Activated naive CD8-positive, alpha-beta T cell treated with anti-CD3 and anti-CD28 coated beads, Interleukin-2, amount 10 ng/mL, durations not matched to agents 7 days and 5 days (primary cell): ENCODE measurements around the gene PRKCH. TPM values are rescaled to one million over a fixed set of nuclear protein-coding genes. Genes with fewer than 3 reads are reported as not detected.

ENCODE experiments used
- ATAC-seq: fragments of 150-1000 bp; cut with Tn5 transposase; one replicate; pipeline ENCODE4 v1.10.0; 2021; ENCODE audit warnings: low read depth, moderate library complexity
- POLR2A ChIA-PET: fragments of 350-600 bp; sonication (Branson Sonifier 250); formaldehyde crosslinking; loops from one replicate; lab custom pipeline; 2021; ENCODE audit warnings: antibody characterized with exemption; lab: Charles Lee
- DNase-seq: peaks from one replicate; pipeline ENCODE4 v3.0.0; 2021
- H3K27ac Mint-ChIP-seq: one replicate; pipeline ENCODE4 v1.8.0; 2022; ENCODE audit warnings: mild to moderate bottlenecking, mixed read lengths
- H3K27me3 Mint-ChIP-seq: one replicate; pipeline ENCODE4 v1.8.0; 2022; ENCODE audit warnings: mild to moderate bottlenecking, moderate library complexity, mixed read lengths
- H3K36me3 Mint-ChIP-seq: one replicate; pipeline ENCODE4 v1.8.0; 2021; ENCODE audit warnings: mild to moderate bottlenecking, mixed read lengths
- H3K4me1 Mint-ChIP-seq: one replicate; pipeline ENCODE4 v1.8.0; 2021; ENCODE audit warnings: mixed read lengths
- H3K4me3 Mint-ChIP-seq: one replicate; pipeline ENCODE4 v1.8.0; 2022; ENCODE audit warnings: mild to moderate bottlenecking, moderate library complexity, mixed read lengths
- H3K9me3 Mint-ChIP-seq: one replicate; pipeline ENCODE4 v1.8.0; 2021; ENCODE audit warnings: mixed read lengths
- total RNA-seq, 2 experiments: library from RNA; stranded (reverse); gene quantifications; one replicate each; pipeline ENCODE4 v1.2.3, GENCODE V29; 2021

The PRKCH gene
- total RNA-seq, 2 experiments from 2014 or later = 318 TPM

GRCh38 chr14:61331992-61332657 lies 10.7 kb downstream of the PRKCH start:
- peak overlapping the region; percentile 93 for H3K27ac Mint-ChIP-seq
- no peaks in the 10 kb centered on the region for H3K9me3 Mint-ChIP-seq
- ATAC-seq = no peak
- no peak for DNase-seq
- peaks cover 70% of the 10 kb centered on the region for H3K4me1 Mint-ChIP-seq
- H3K4me3 Mint-ChIP-seq = peak overlapping the region; percentile 78
- POLR2A ChIA-PET = interaction anchor here (0.8 to 10.4 kb wide), 11 partner anchors 8 to 363 kb away, joined by 3 to 188 read pairs (median 6); partner anchors contain the start of genes HIF1A and PRKCH
- H3K36me3 Mint-ChIP-seq = peaks cover 44% of the 10 kb centered on the region
- no peaks in the 10 kb centered on the region for H3K27me3 Mint-ChIP-seq

GRCh38 chr14:61332658-61333029 lies 11.3 kb downstream of the PRKCH start:
- H3K4me1 Mint-ChIP-seq = peaks cover 69% of the 10 kb centered on the region
- POLR2A ChIA-PET = interaction anchor here (0.5 to 10.4 kb wide), 10 partner anchors 9 to 416 kb away, joined by 3 to 188 read pairs (median 8); partner anchors contain the start of genes HIF1A and PRKCH
- DNase-seq = no peak
- H3K27me3 Mint-ChIP-seq = no peaks in the 10 kb centered on the region
- peak overlapping the region; percentile 93 for H3K27ac Mint-ChIP-seq
- no peaks in the 10 kb centered on the region for H3K9me3 Mint-ChIP-seq
- peaks cover 41% of the 10 kb centered on the region for H3K36me3 Mint-ChIP-seq
- H3K4me3 Mint-ChIP-seq = peak overlapping the region; percentile 78
- ATAC-seq = peak; percentile 6

DNA sequence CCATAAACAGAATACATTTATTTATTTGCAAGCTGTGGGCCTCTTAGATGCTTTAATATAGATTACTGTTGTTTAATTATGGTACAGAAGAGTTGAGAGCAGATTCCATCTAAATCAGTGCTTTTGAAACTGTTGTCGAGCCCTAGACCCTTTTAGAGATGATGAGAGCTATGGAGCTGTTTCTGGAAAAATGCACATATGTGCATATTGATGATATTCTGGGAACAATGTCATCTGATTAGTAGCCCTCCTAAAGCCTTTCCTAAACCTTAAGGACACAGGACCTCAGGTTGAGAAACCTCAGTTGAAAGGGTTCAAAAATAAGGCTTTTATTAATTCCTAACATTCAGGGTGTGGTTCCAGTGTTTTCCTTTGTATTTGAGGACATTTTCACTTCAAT lies 11.7 kb downstream of the PRKCH start:
- no peak for DNase-seq
- POLR2A ChIA-PET = interaction anchor here (0.5 to 10.4 kb wide), 13 partner anchors 9 to 416 kb away, joined by 3 to 188 read pairs (median 6); partner anchors contain the start of genes HIF1A and PRKCH
- ATAC-seq = no peak
- Mint-ChIP-seq H3K4me3 (peak overlapping the region; percentile 78), H3K36me3 (peaks cover 46% of the 10 kb centered on the region), H3K4me1 (peaks cover 73% of the 10 kb centered on the region), H3K9me3 (no peaks in the 10 kb centered on the region), H3K27me3 (no peaks in the 10 kb centered on the region), H3K27ac (peak overlapping the region; percentile 93)

- Mint-ChIP-seq H3K4me3 (peak overlapping the region; percentile 78), H3K4me1 (peaks cover 77% of the 10 kb centered on the region), H3K27ac (peak overlapping the region; percentile 93), H3K9me3 (no peaks in the 10 kb centered on the region), H3K27me3 (no peaks in the 10 kb centered on the region), H3K36me3 (peaks cover 44% of the 10 kb centered on the region)
- POLR2A ChIA-PET = interaction anchor here (0.7 to 10.4 kb wide), 14 partner anchors 10 to 1085 kb away, joined by 3 to 188 read pairs (median 4); partner anchors contain the start of genes PPM1A and PRKCH
- DNase-seq (no peak), ATAC-seq (peak; percentile 15)
These were observed 12.9 kb downstream of the PRKCH start for GRCh38 chr14:61334197-61334701.

DNA sequence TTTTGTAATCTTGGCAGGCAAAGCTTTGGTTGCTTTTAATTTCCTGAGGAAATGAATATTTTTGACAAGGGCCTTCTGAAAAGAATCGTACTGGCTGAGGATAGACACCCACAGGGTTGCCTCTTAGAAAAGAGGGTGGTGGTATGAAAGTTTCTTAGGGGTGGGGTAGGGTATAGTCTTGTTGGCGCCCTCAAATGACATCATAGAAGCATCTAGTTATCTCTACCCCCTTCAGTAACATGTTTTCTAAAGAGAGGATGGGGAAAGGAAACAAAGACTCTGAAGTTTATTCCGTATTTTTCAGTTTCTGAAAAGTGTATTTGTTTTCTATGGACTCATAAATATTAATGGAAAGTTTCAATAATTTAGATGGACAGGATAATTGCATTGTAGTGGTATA lies 13.7 kb downstream of the PRKCH start:
- peak overlapping the region; percentile 95 for H3K27ac Mint-ChIP-seq
- POLR2A ChIA-PET = interaction anchor here (0.7 to 10.4 kb wide), 12 partner anchors 10 to 414 kb away, joined by 3 to 188 read pairs (median 6); partner anchors contain the start of gene PRKCH
- no peaks in the 10 kb centered on the region for H3K27me3 Mint-ChIP-seq
- H3K4me3 Mint-ChIP-seq = peak overlapping the region; percentile 83
- H3K36me3 Mint-ChIP-seq = peaks cover 39% of the 10 kb centered on the region
- H3K9me3 Mint-ChIP-seq = no peaks in the 10 kb centered on the region
- ATAC-seq = no peak
- DNase-seq = no peak
- H3K4me1 Mint-ChIP-seq = peaks cover 75% of the 10 kb centered on the region

GRCh38 chr14:61335671-61336275 lies 14.4 kb downstream of the PRKCH start:
- POLR2A ChIA-PET = interaction anchor here (0.8 to 10.4 kb wide), 7 partner anchors 9 to 141 kb away, joined by 4 to 188 read pairs (median 9); partner anchors contain the start of gene PRKCH
- Mint-ChIP-seq H3K27ac (peak overlapping the region; percentile 95), H3K27me3 (no peaks in the 10 kb centered on the region), H3K9me3 (no peaks in the 10 kb centered on the region), H3K4me3 (peak overlapping the region; percentile 83), H3K4me1 (peaks cover 74% of the 10 kb centered on the region), H3K36me3 (peaks cover 37% of the 10 kb centered on the region)
- DNase-seq (no peak), ATAC-seq (peak; percentile 58)

- Mint-ChIP-seq H3K4me3 (peak overlapping the region; percentile 83), H3K27me3 (no peaks in the 10 kb centered on the region), H3K9me3 (no peaks in the 10 kb centered on the region), H3K36me3 (peaks cover 41% of the 10 kb centered on the region), H3K4me1 (peaks cover 81% of the 10 kb centered on the region), H3K27ac (peak overlapping the region; percentile 95)
- DNase-seq (peak; percentile 64), ATAC-seq (peak; percentile 46)
- POLR2A ChIA-PET = interaction anchor here (0.6 to 10.4 kb wide), 14 partner anchors 9 to 584 kb away, joined by 3 to 188 read pairs (median 4); partner anchors contain the start of genes HIF1A and PRKCH
These were observed 16.5 kb downstream of the PRKCH start for GRCh38 chr14:61337893-61338292.

GRCh38 chr14:61338457-61338856 lies 17.1 kb downstream of the PRKCH start:
- Mint-ChIP-seq H3K27me3 (no peaks in the 10 kb centered on the region), H3K9me3 (no peaks in the 10 kb centered on the region), H3K4me3 (peak overlapping the region; percentile 83), H3K36me3 (peaks cover 41% of the 10 kb centered on the region), H3K27ac (peak overlapping the region; percentile 95), H3K4me1 (peaks cover 82% of the 10 kb centered on the region)
- no peak for DNase-seq
- POLR2A ChIA-PET = interaction anchor here (0.6 to 10.4 kb wide), 9 partner anchors 10 to 116 kb away, joined by 3 to 188 read pairs (median 5); partner anchors contain the start of gene PRKCH
- no peak for ATAC-seq

GRCh38 chr14:61341275-61342206 lies 20.2 kb downstream of the PRKCH start:
- no peak for ATAC-seq
- no peak for DNase-seq
- Mint-ChIP-seq H3K27me3 (no peaks in the 10 kb centered on the region), H3K4me3 (peak overlapping the region; percentile 84), H3K36me3 (peaks cover 45% of the 10 kb centered on the region), H3K9me3 (no peaks in the 10 kb centered on the region), H3K27ac (peak overlapping the region; percentile 97), H3K4me1 (peaks cover 84% of the 10 kb centered on the region)
- POLR2A ChIA-PET = interaction anchor here (0.6 to 8.3 kb wide), 14 partner anchors 9 to 137 kb away, joined by 3 to 91 read pairs (median 4); partner anchors contain the start of gene PRKCH

- Mint-ChIP-seq H3K9me3 (no peaks in the 10 kb centered on the region), H3K4me1 (peaks cover 89% of the 10 kb centered on the region), H3K27me3 (no peaks in the 10 kb centered on the region), H3K36me3 (peaks cover 50% of the 10 kb centered on the region), H3K4me3 (peak overlapping the region; percentile 84), H3K27ac (peak overlapping the region; percentile 97)
- DNase-seq = peak; percentile 70
- ATAC-seq = peak; percentile 48
- POLR2A ChIA-PET = interaction anchor here (0.6 to 8.3 kb wide), 11 partner anchors 10 to 110 kb away, joined by 3 to 91 read pairs (median 5); partner anchors contain the start of gene PRKCH
These were observed 21.1 kb downstream of the PRKCH start for GRCh38 chr14:61342486-61342885.

DNA sequence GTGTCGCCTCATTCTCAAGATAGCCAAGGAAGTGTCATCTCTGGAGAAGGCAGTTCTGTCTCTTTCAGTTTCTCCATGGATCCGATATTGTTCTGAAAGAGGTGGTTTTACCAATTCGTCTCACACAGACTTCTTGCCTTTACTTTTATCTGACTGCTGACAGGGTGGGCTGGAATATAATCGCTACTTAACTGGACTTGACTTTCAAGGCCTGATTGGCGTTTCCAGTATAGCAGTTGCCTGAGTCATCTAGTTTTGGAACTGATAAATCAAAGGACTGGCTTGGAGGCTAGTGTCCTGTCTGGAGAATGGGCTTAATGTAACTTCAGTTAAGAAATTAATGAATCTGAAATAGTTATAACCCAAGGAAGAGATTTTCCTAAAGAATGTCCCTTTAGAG lies 21.6 kb downstream of the PRKCH start:
- Mint-ChIP-seq H3K9me3 (no peaks in the 10 kb centered on the region), H3K4me3 (peak overlapping the region; percentile 84), H3K4me1 (peaks cover 88% of the 10 kb centered on the region), H3K36me3 (peaks cover 48% of the 10 kb centered on the region), H3K27ac (peak overlapping the region; percentile 97), H3K27me3 (no peaks in the 10 kb centered on the region)
- POLR2A ChIA-PET = interaction anchor here (0.7 to 8.3 kb wide), 10 partner anchors 10 to 110 kb away, joined by 3 to 91 read pairs (median 10); partner anchors contain the start of genes PRKCH and TMEM30B
- DNase-seq (no peak), ATAC-seq (peak; percentile 3)

DNA sequence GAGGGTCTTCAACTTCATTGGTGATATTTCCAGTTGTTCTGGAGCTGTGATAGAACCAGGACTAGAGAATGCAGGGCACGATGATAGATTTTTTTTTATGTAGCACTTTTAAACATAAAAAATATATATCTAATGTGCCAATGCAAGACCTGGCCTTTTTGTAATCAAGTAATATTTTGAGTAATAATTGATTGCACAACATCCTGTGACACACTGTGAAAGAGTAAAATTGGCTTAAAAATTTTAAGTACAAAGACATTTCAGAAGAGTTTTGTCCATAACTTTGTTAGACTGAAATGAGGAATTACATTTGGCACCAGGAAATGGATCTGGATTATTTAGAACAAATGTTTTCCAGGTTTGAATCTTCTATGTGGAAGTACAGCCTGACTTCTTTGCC lies 22.1 kb downstream of the PRKCH start:
- no peak for ATAC-seq
- H3K9me3 Mint-ChIP-seq = no peaks in the 10 kb centered on the region
- H3K4me1 Mint-ChIP-seq = peaks cover 89% of the 10 kb centered on the region
- DNase-seq = no peak
- peaks cover 50% of the 10 kb centered on the region for H3K36me3 Mint-ChIP-seq
- peak overlapping the region; percentile 97 for H3K27ac Mint-ChIP-seq
- H3K27me3 Mint-ChIP-seq = no peaks in the 10 kb centered on the region
- peak overlapping the region; percentile 84 for H3K4me3 Mint-ChIP-seq
- POLR2A ChIA-PET = interaction anchor here (0.7 to 8.3 kb wide), 7 partner anchors 11 to 109 kb away, joined by 3 to 91 read pairs (median 6); partner anchors contain the start of genes PRKCH and TMEM30B
